MM.1S (cell line): ENCODE measurements around the gene ACTR6.

ENCODE experiments used
- DNase-seq: peaks from one replicate; pipeline ENCODE4 v3.0.0-alpha.2; 2015
- H2AFZ ChIP-seq: fragments of 300-600 bp; sonication (generic); 2 replicates; pipeline ENCODE4 v1.6.0; 2016; ENCODE audit warnings: antibody characterized with exemption, low read length
- H3F3A ChIP-seq: fragments of 300-600 bp; sonication (generic); 2 replicates; pipeline ENCODE4 v1.6.1; 2016; ENCODE audit warnings: mild to moderate bottlenecking, antibody characterized with exemption, low read length, moderate library complexity, mixed read lengths; ENCODE audit not compliant: insufficient read depth
- H3K27ac ChIP-seq: fragments of 300-600 bp; sonication (generic); 2 replicates; pipeline ENCODE4 v1.5.1; 2016; ENCODE audit warnings: mild to moderate bottlenecking, low read length
- H3K27me3 ChIP-seq: fragments of 300-600 bp; sonication (generic); replicated peaks from 2 replicates; pipeline ENCODE4 v1.6.0; 2016; ENCODE audit warnings: low read length; ENCODE audit not compliant: insufficient read depth
- H3K36me3 ChIP-seq: fragments of 300-600 bp; sonication (generic); replicated peaks from 2 replicates; pipeline ENCODE4 v1.6.1; 2016; ENCODE audit warnings: mild to moderate bottlenecking, low read length, mixed read lengths; ENCODE audit not compliant: insufficient read depth
- H3K4me1 ChIP-seq: fragments of 300-600 bp; sonication (generic); 2 replicates; pipeline ENCODE4 v1.6.1; 2016; ENCODE audit warnings: low read length, mixed read lengths
- H3K4me2 ChIP-seq: fragments of 300-600 bp; sonication (generic); 2 replicates; pipeline ENCODE4 v1.6.0; 2016; ENCODE audit warnings: low read depth, low read length
- H3K4me3 ChIP-seq: fragments of 300-600 bp; sonication (generic); 2 replicates; pipeline ENCODE4 v1.5.1; 2016; ENCODE audit warnings: low read length, mixed read lengths
- H3K79me2 ChIP-seq: fragments of 300-600 bp; sonication (generic); 2 replicates; pipeline ENCODE4 v1.6.1; 2016; ENCODE audit warnings: mixed run types, low read length, mixed read lengths
- H3K9ac ChIP-seq: fragments of 300-600 bp; sonication (generic); 2 replicates; pipeline ENCODE4 v1.6.1; 2016; ENCODE audit warnings: low read length, mixed read lengths
- H3K9me2 ChIP-seq: fragments of 300-600 bp; sonication (generic); replicated peaks from 2 replicates; pipeline ENCODE4 v1.6.1; 2016; ENCODE audit warnings: mild to moderate bottlenecking, low read length, mixed read lengths; ENCODE audit not compliant: insufficient read depth
- H3K9me3 ChIP-seq: fragments of 300-600 bp; sonication (generic); replicated peaks from 2 replicates; pipeline ENCODE4 v1.6.1; 2016; ENCODE audit warnings: mild to moderate bottlenecking, low read length, mixed read lengths; ENCODE audit not compliant: insufficient read depth
- H4K20me1 ChIP-seq: fragments of 300-600 bp; sonication (generic); 2 replicates; pipeline ENCODE4 v1.6.1; 2016; ENCODE audit warnings: mild to moderate bottlenecking, low read length, moderate library complexity, mixed read lengths; ENCODE audit not compliant: insufficient read depth
- EZH2 ChIP-seq: fragments of 300-600 bp; sonication (generic); optimal IDR thresholded peaks from 2 replicates; pipeline ENCODE3; 2017; ENCODE audit warnings: low read depth, mild to moderate bottlenecking, antibody characterized with exemption, low read length, mixed read lengths
- EZH2phosphoT487 ChIP-seq: fragments of 300-600 bp; sonication (generic); IDR thresholded peaks from 2 replicates; pipeline ENCODE4 v1.6.1; 2018; ENCODE audit warnings: antibody characterized with exemption, low read length
- TF ChIP-seq, protein P1 (sequence below): fragments of 300-600 bp; sonication (generic); IDR thresholded peaks from 2 replicates; pipeline ENCODE4 v1.5.1; 2016; ENCODE audit warnings: antibody characterized with exemption, low read length, mixed read lengths

ACTR6 gene

DNA sequence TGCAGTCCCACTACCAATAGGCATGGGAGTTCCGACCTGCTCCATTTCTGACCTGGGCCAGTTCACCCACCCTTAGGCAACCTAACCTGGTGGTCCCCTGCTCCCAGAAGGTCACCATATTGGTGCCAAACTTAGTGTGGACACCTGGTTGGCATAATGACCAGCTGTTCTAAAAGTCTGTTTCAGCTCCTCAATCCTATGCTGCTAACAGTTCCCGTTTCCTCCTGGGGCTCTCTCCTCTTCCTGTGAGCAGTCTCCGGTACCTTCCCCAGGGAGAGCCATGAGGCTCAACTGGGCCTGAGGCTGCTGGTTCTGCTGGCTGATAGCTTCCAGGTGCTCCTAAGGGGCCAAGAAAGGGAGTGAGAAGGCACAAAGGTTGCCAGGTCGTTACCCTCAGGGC, 42.1 kb upstream of the ACTR6 start:
- no peak for DNase-seq
- H3K9me2 ChIP-seq = no peaks in the 10 kb centered on the region
- H3K4me3 ChIP-seq = no peak overlapping the region
- H3K9me3 ChIP-seq = no peaks in the 10 kb centered on the region
- H4K20me1 ChIP-seq = no peaks in the 10 kb centered on the region
- H3K36me3 ChIP-seq = no peaks in the 10 kb centered on the region
- H3K4me1 ChIP-seq = no peaks in the 10 kb centered on the region
- no peaks in the 10 kb centered on the region for H3K27me3 ChIP-seq
- H3F3A ChIP-seq = no peaks in the 10 kb centered on the region
- H3K27ac ChIP-seq = no peak overlapping the region
- no peaks in the 10 kb centered on the region for H3K79me2 ChIP-seq
- TF ChIP-seq EZH2phosphoT487 = no peak
- TF ChIP-seq EZH2 = no peak
- TF ChIP-seq, protein P1, sequence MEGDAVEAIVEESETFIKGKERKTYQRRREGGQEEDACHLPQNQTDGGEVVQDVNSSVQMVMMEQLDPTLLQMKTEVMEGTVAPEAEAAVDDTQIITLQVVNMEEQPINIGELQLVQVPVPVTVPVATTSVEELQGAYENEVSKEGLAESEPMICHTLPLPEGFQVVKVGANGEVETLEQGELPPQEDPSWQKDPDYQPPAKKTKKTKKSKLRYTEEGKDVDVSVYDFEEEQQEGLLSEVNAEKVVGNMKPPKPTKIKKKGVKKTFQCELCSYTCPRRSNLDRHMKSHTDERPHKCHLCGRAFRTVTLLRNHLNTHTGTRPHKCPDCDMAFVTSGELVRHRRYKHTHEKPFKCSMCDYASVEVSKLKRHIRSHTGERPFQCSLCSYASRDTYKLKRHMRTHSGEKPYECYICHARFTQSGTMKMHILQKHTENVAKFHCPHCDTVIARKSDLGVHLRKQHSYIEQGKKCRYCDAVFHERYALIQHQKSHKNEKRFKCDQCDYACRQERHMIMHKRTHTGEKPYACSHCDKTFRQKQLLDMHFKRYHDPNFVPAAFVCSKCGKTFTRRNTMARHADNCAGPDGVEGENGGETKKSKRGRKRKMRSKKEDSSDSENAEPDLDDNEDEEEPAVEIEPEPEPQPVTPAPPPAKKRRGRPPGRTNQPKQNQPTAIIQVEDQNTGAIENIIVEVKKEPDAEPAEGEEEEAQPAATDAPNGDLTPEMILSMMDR = no peak
- no peak overlapping the region for H3K9ac ChIP-seq
- no peak overlapping the region for H3K4me2 ChIP-seq
- no peak overlapping the region for H2AFZ ChIP-seq

GRCh38 chr12:100159391-100160104, 41.1 kb upstream of the ACTR6 start:
- Histone ChIP-seq H2AFZ (no peak overlapping the region), H3K79me2 (no peaks in the 10 kb centered on the region), H3K36me3 (no peaks in the 10 kb centered on the region), H3K9me3 (no peaks in the 10 kb centered on the region), H3F3A (no peaks in the 10 kb centered on the region), H3K27ac (no peak overlapping the region), H4K20me1 (no peaks in the 10 kb centered on the region), H3K4me3 (no peak overlapping the region), H3K9ac (no peak overlapping the region), H3K4me1 (no peaks in the 10 kb centered on the region), H3K27me3 (no peaks in the 10 kb centered on the region), H3K4me2 (no peak overlapping the region), H3K9me2 (no peaks in the 10 kb centered on the region)
- TF ChIP-seq EZH2phosphoT487 (no peak), EZH2 (no peak)
- TF ChIP-seq, protein P1 = no peak
- no peak for DNase-seq

GRCh38 chr12:100163416-100164152, 37.0 kb upstream of the ACTR6 start:
- H3K4me2 ChIP-seq = peak overlapping the region; percentile 45; the same call in 1 of the 2 replicates

More at GRCh38 chr12:100163416-100164152, 37.0 kb upstream of the ACTR6 start:
- H3K27me3 ChIP-seq = no peaks in the 10 kb centered on the region
- H3K4me3 ChIP-seq = no peak overlapping the region
- peak; percentile 70 for DNase-seq
- H3F3A ChIP-seq = no peaks in the 10 kb centered on the region
- no peaks in the 10 kb centered on the region for H3K4me1 ChIP-seq
- no peaks in the 10 kb centered on the region for H4K20me1 ChIP-seq
- H3K9me3 ChIP-seq = no peaks in the 10 kb centered on the region
- TF ChIP-seq EZH2 (no peak), EZH2phosphoT487 (no peak)
- TF ChIP-seq, protein P1 = peak; percentile 12
- no peaks in the 10 kb centered on the region for H3K79me2 ChIP-seq
- H3K36me3 ChIP-seq = no peaks in the 10 kb centered on the region
- no peak overlapping the region for H3K27ac ChIP-seq
- no peak overlapping the region for H2AFZ ChIP-seq
- H3K9me2 ChIP-seq = no peaks in the 10 kb centered on the region
- no peak overlapping the region for H3K9ac ChIP-seq
